Duodenal mucosa (tissue), 2 donors: ENCODE data around the gene SMOC2.

Experiments
- H3K27ac ChIP-seq: one replicate; pipeline ENCODE4 v1.7.0; 2013; ENCODE audit warnings: low read depth, low read length
- H3K27me3 ChIP-seq, 2 donors: one replicate each; pipeline ENCODE4 v1.7.0; 2013; ENCODE audit warnings: low read length in 2 of 2, control low read depth in 1 of 2; ENCODE audit not compliant: insufficient read depth in 2 of 2, control insufficient read depth in 1 of 2
- H3K36me3 ChIP-seq, 2 donors: one replicate each; pipeline ENCODE4 v1.7.0; 2013; ENCODE audit warnings: low read length in 2 of 2, control low read depth in 1 of 2; ENCODE audit not compliant: insufficient read depth in 2 of 2, control insufficient read depth in 1 of 2
- H3K4me1 ChIP-seq, 2 donors: one replicate each; pipeline ENCODE4 v1.7.0; 2013; ENCODE audit warnings: low read length in 2 of 2, control low read depth in 1 of 2; ENCODE audit not compliant: insufficient read depth in 2 of 2, control insufficient read depth in 1 of 2
- H3K4me3 ChIP-seq, 2 donors: one replicate each; pipeline ENCODE4 v1.7.0; 2013; ENCODE audit warnings: low read length in 2 of 2, low read depth in 1 of 2
- H3K9ac ChIP-seq, 2 donors: one replicate each; pipeline ENCODE4 v1.7.0; 2013; ENCODE audit warnings: low read length in 2 of 2, low read depth in 1 of 2
- H3K9me3 ChIP-seq, 2 donors: one replicate each; pipeline ENCODE4 v1.7.0; 2013; ENCODE audit warnings: low read length in 2 of 2, control low read depth in 1 of 2; ENCODE audit not compliant: control insufficient read depth in 1 of 2

The SMOC2 gene

GRCh38 chr6:168473197-168473596, 32.2 kb downstream of the SMOC2 start:
- Histone ChIP-seq H3K27ac (no peak overlapping the region), H3K9ac (no peak overlapping the region), H3K36me3 (peaks cover 0 to 4% of the 10 kb centered on the region in 2 donors), H3K27me3 (no peaks in the 10 kb centered on the region), H3K4me3 (no peak overlapping the region), H3K4me1 (no peaks in the 10 kb centered on the region), H3K9me3 (no peaks in the 10 kb centered on the region)

- Histone ChIP-seq H3K27ac (no peak overlapping the region), H3K27me3 (no peaks in the 10 kb centered on the region), H3K36me3 (peaks cover 0 to 4% of the 10 kb centered on the region in 2 donors)
These were observed 34.4 kb downstream of the SMOC2 start for GRCh38 chr6:168475188-168476013.

DNA sequence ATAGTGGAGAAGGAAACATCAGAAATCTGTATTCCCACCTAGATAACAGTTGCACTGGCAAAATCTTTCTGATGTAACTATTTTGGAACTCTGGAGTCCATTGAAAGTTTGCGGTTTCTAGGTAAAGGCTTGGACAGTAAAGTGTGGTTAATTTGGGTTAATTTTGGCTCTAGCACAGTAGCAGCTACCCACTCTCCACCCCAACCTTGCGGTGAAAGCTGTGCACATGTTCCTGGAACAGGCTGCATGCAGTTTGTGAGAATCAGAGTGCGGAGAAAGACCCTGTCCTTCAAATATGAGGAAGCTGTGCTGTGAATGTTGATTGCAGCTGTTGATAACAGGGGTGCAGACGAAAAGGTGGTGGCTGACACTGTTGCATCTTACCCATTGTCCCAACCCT, 38.4 kb downstream of the SMOC2 start:
- no peak overlapping the region for H3K27ac ChIP-seq
- no peak overlapping the region for H3K9ac ChIP-seq
- H3K9me3 ChIP-seq, result peaks cover 3 to 5% of the 10 kb centered on the region in 2 donors
- H3K27me3 ChIP-seq, result no peaks in the 10 kb centered on the region
- no peaks in the 10 kb centered on the region for H3K36me3 ChIP-seq
- H3K4me1 ChIP-seq, result no peaks in the 10 kb centered on the region
- H3K4me3 ChIP-seq, result no peak overlapping the region

More at GRCh38 chr6:168475188-168476013, 34.4 kb downstream of the SMOC2 start:
- Histone ChIP-seq H3K4me1 (no peaks in the 10 kb centered on the region), H3K9me3 (peaks cover 3 to 5% of the 10 kb centered on the region in 2 donors), H3K9ac (no peak overlapping the region), H3K4me3 (no peak overlapping the region)

- no peaks in the 10 kb centered on the region for H3K4me1 ChIP-seq
- no peak overlapping the region for H3K27ac ChIP-seq
- H3K36me3 ChIP-seq, result no peaks in the 10 kb centered on the region
- H3K9ac ChIP-seq, result no peak overlapping the region
- H3K4me3 ChIP-seq, result no peak overlapping the region
- peaks cover 3 to 5% of the 10 kb centered on the region in 2 donors for H3K9me3 ChIP-seq
- no peaks in the 10 kb centered on the region for H3K27me3 ChIP-seq
These were observed 39.5 kb downstream of the SMOC2 start for GRCh38 chr6:168480481-168480880.

GRCh38 chr6:168485818-168486217, 44.8 kb downstream of the SMOC2 start:
- H3K27ac ChIP-seq, result no peak overlapping the region
- no peaks in the 10 kb centered on the region for H3K4me1 ChIP-seq
- no peak overlapping the region for H3K4me3 ChIP-seq
- no peaks in the 10 kb centered on the region for H3K27me3 ChIP-seq
- no peaks in the 10 kb centered on the region for H3K9me3 ChIP-seq
- no peaks in the 10 kb centered on the region for H3K36me3 ChIP-seq
- H3K9ac ChIP-seq, result no peak overlapping the region

DNA sequence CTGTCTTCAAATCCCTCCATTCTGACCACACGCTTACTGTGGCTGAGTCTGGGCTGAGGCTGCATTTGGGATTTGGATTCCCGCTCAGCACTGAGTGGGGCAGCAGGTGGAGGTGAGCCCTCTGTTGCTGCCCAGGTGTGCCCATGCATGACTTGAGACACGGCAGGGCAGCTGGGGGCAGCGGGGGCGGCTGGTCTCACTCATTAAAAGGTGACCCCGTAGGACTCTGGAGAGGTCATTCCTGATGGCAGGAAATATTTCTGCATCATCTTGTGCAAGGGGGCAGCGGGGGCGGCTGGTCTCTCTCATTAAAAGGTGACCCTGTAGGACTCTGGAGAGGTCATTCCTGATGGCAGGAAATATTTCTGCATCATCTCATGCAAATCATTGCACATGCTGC, 49.8 kb downstream of the SMOC2 start:
- Histone ChIP-seq H3K36me3 (no peaks in the 10 kb centered on the region), H3K4me3 (no peak overlapping the region), H3K27ac (no peak overlapping the region), H3K9me3 (no peaks in the 10 kb centered on the region), H3K4me1 (peaks cover 0 to 4% of the 10 kb centered on the region in 2 donors), H3K9ac (no peak overlapping the region), H3K27me3 (no peaks in the 10 kb centered on the region)

DNA sequence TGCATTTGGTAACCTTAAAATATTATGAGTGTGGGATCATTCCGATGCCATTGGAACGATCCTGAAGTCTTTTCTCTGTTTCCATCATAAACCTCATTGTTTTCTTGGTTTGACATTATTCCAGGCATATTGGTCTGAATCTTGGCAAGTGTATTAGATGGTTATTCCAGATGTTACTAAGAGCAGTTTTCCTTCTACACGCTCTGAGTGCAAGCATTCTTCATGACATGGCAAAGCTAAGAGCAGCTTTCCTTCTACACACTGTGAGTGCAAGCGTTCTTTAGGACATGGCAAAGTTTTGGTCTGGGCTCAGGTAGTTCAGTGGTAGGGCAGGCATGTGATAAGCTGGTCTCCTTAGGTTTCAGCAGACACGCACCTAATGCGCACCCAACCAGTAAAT, 53.0 kb downstream of the SMOC2 start:
- H3K9me3 ChIP-seq, result no peaks in the 10 kb centered on the region
- H3K4me1 ChIP-seq, result peaks cover 0 to 8% of the 10 kb centered on the region in 2 donors
- no peaks in the 10 kb centered on the region for H3K36me3 ChIP-seq
- no peak overlapping the region for H3K9ac ChIP-seq
- H3K4me3 ChIP-seq, result no peak overlapping the region
- no peaks in the 10 kb centered on the region for H3K27me3 ChIP-seq
- no peak overlapping the region for H3K27ac ChIP-seq

GRCh38 chr6:168494726-168495125, 53.7 kb downstream of the SMOC2 start:
- Histone ChIP-seq H3K9ac (no peak overlapping the region), H3K27ac (no peak overlapping the region), H3K36me3 (no peaks in the 10 kb centered on the region), H3K4me3 (no peak overlapping the region), H3K4me1 (peaks cover 0 to 13% of the 10 kb centered on the region in 2 donors), H3K9me3 (no peaks in the 10 kb centered on the region), H3K27me3 (no peaks in the 10 kb centered on the region)

DNA sequence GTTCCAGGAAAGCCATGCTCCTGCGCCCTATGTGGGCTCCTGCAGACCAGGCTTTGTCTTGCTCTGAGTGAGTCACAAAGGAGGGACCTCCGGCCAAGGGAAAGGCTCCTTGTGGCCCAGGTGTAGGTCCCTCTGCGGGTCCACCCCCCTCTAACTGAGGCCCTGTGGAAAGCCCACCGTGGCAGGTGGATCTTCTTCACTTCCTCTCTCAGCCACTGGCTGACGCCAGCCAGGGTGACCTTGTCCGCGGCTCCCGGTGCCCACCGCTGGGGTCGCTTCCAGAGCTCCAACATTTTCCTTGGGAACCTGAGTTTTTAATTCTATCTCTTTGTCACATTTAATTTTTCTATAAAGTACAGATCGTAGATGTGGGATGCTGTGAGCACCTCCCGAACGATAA, 54.1 kb downstream of the SMOC2 start:
- Histone ChIP-seq H3K9me3 (no peaks in the 10 kb centered on the region), H3K36me3 (no peaks in the 10 kb centered on the region), H3K4me1 (peaks cover 0 to 13% of the 10 kb centered on the region in 2 donors), H3K27ac (no peak overlapping the region), H3K4me3 (no peak overlapping the region), H3K27me3 (no peaks in the 10 kb centered on the region), H3K9ac (no peak overlapping the region)

DNA sequence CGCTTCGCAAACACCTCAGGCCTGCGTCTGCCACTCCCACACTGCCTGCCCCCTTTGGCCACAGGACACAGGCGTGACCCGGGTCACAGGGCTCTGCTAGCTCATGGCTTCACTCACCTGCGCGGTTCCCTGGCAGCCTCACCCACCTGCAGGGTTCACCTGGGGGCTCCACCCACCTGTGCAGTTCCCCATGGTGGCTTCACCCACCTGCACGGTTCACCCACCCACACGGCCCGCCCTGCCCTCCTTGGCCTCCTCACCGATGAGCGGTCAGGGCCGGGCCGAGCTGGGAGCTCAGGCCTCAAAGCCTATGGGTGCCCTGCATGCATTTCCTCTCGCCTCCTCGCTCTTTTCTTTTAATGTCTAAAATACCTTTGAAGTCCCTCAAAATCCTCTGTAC, 54.7 kb downstream of the SMOC2 start:
- Histone ChIP-seq H3K9me3 (no peaks in the 10 kb centered on the region), H3K36me3 (no peaks in the 10 kb centered on the region), H3K4me1 (peaks cover 0 to 13% of the 10 kb centered on the region in 2 donors), H3K27me3 (no peaks in the 10 kb centered on the region), H3K27ac (no peak overlapping the region), H3K9ac (no peak overlapping the region), H3K4me3 (no peak overlapping the region)
